Thyroid gland (tissue), 4 donors: Measurements from ENCODE around the gene TMEM145. TPM values are rescaled to one million over a fixed set of nuclear protein-coding genes. Genes with fewer than 3 reads are reported as not detected.

Experiments
- DNase-seq, 2 donors: peaks; one replicate each; pipeline ENCODE4 v3.0.0-alpha.2; 2019
- H3K27ac ChIP-seq, 3 donors: fragments of 200-600 bp; sonication (generic); 1 replicate in 2 of 3; 2 replicates in 1 of 3; pipeline ENCODE4 v1.5.1; 2016 to 2019; ENCODE audit warnings: mild to moderate bottlenecking in 1 of 3, moderate library complexity in 1 of 3
- H3K27me3 ChIP-seq: fragments of 200-600 bp; sonication (generic); one replicate; pipeline ENCODE4 v1.5.1; 2019
- H3K36me3 ChIP-seq, 2 donors: fragments of 200-600 bp; sonication (generic); one replicate each; pipeline ENCODE4 v1.5.1; 2016 to 2019
- H3K4me1 ChIP-seq, 2 donors: fragments of 200-600 bp; sonication (generic); one replicate each; pipeline ENCODE4 v1.5.1; 2017 to 2019
- H3K4me3 ChIP-seq, 3 donors: fragments of 200-600 bp; sonication (generic); replicated peaks in 1 of 3; 1 replicate in 2 of 3; 2 replicates in 1 of 3; pipeline ENCODE4 v1.5.1; 2016; ENCODE audit warnings: mild to moderate bottlenecking in 1 of 3
- H3K9me3 ChIP-seq: fragments of 200-600 bp; sonication (generic); one replicate; pipeline ENCODE4 v1.5.1; 2017
- CTCF ChIP-seq, 6 experiments: fragments of 200-600 bp in 3 of 6; fragments of 450-650 bp in 3 of 6; sonication (generic) in 3 of 6; IDR thresholded peaks; one replicate each; pipeline ENCODE4 v1.5.1; 2016 to 2019; ENCODE audit warnings: antibody characterized with exemption in 6 of 6, mild to moderate bottlenecking in 2 of 6, inconsistent platforms in 1 of 6, moderate library complexity in 1 of 6
- POLR2A ChIP-seq, 2 donors: fragments of 450-650 bp; IDR thresholded peaks; one replicate each; pipeline ENCODE4 v1.6.1; 2017; ENCODE audit warnings: antibody characterized with exemption in 2 of 2, mild to moderate bottlenecking in 2 of 2, moderate library complexity in 1 of 2
- WGBS, 2 donors: methylation state at CpG; one replicate each; pipeline ENCODE4 v1.1.5; 2017; 5-methylcytosine and 5-hydroxymethylcytosine counted together
- intact Hi-C: fragments of 100-400 bp; cut with DNase I; formaldehyde crosslinking; loops from one replicate; pipeline ENCODE4 v1.15.1; 2023
- total RNA-seq, 4 donors: library from RNA; depleted of rRNA; stranded (reverse); fragments of >200 nt; gene quantifications; one replicate each; pipeline ENCODE4 v1.2.3, GENCODE V29; 2016

TMEM145 gene
- total RNA-seq, 4 donors from 2014 or later = 2.8 TPM; not detected in 3

- Histone ChIP-seq H3K36me3 (no peaks in the 10 kb centered on the region), H3K4me1 (peaks cover 5 to 10% of the 10 kb centered on the region in 2 donors), H3K27me3 (no peaks in the 10 kb centered on the region), H3K4me3 (no peak overlapping the region), H3K27ac (no peak overlapping the region), H3K9me3 (no peaks in the 10 kb centered on the region)
- no peak for TF ChIP-seq POLR2A (IDR thresholded peaks at IDR 0.05)
- no peak for TF ChIP-seq CTCF (IDR thresholded peaks at IDR 0.05)
- 69 to 73% methylated on average over 2 of the region's 2 CpGs for WGBS, 2 donors
- DNase-seq = no peak
- intact Hi-C loops = no loop called here
Observed at GRCh38 chr19:42311657-42312056, 1.5 kb upstream of the TMEM145 start.

- no peaks in the 10 kb centered on the region for H3K36me3 ChIP-seq
- peaks cover 5 to 10% of the 10 kb centered on the region in 2 donors for H3K4me1 ChIP-seq
- H3K9me3 ChIP-seq = no peaks in the 10 kb centered on the region
- WGBS, 2 donors = 88 to 90% methylated on average over 4 to 5 of the region's 5 CpGs
- no peak overlapping the region for H3K27ac ChIP-seq
- no peak overlapping the region for H3K4me3 ChIP-seq
- no peak for DNase-seq
- no peaks in the 10 kb centered on the region for H3K27me3 ChIP-seq
- TF ChIP-seq POLR2A (IDR thresholded peaks at IDR 0.05) = no peak
- no peak for TF ChIP-seq CTCF (IDR thresholded peaks at IDR 0.05)
- intact Hi-C loops = no loop called here
Observed at GRCh38 chr19:42312370-42312769, 739 bp upstream of the TMEM145 start.

- no peaks in the 10 kb centered on the region for H3K27me3 ChIP-seq
- no peak for DNase-seq
- H3K4me3 ChIP-seq = no peak overlapping the region
- no peak overlapping the region for H3K27ac ChIP-seq
- no peaks in the 10 kb centered on the region for H3K9me3 ChIP-seq
- H3K36me3 ChIP-seq = no peaks in the 10 kb centered on the region
- TF ChIP-seq POLR2A (IDR thresholded peaks at IDR 0.05) (no peak), CTCF (IDR thresholded peaks at IDR 0.05) (no peak)
- WGBS, 2 donors = 19 to 30% methylated on average over 22 to 23 of the region's 26 CpGs
- intact Hi-C loops = no loop called here
- H3K4me1 ChIP-seq = peaks cover 5 to 10% of the 10 kb centered on the region in 2 donors
Observed at GRCh38 chr19:42313840-42314755, 989 bp downstream of the TMEM145 start.

GRCh38 chr19:42315024-42315423 is 1.9 kb downstream of the TMEM145 start:
- 83 to 85% methylated on average over 5 of the region's 5 CpGs for WGBS, 2 donors
- no peak overlapping the region for H3K4me3 ChIP-seq
- DNase-seq = no peak
- H3K9me3 ChIP-seq = no peaks in the 10 kb centered on the region
- no peaks in the 10 kb centered on the region for H3K36me3 ChIP-seq
- intact Hi-C loops = no loop called here
- TF ChIP-seq POLR2A (IDR thresholded peaks at IDR 0.05) (no peak), CTCF (IDR thresholded peaks at IDR 0.05) (no peak)
- no peaks in the 10 kb centered on the region for H3K27me3 ChIP-seq
- no peak overlapping the region for H3K27ac ChIP-seq
- H3K4me1 ChIP-seq = peaks cover 5 to 10% of the 10 kb centered on the region in 2 donors
